Subcutaneous abdominal adipose tissue (tissue), 5 donors: ENCODE data around the gene ELL.

ENCODE experiments used
- H3K27ac ChIP-seq: one replicate; pipeline ENCODE4 v1.7.0; 2013; ENCODE audit warnings: low read depth, mild to moderate bottlenecking, inconsistent platforms, low read length, moderate library complexity
- H3K27me3 ChIP-seq, 5 donors: one replicate each; pipeline ENCODE4 v1.7.0; 2013; ENCODE audit warnings: low read length in 5 of 5, inconsistent platforms in 1 of 5; ENCODE audit not compliant: control insufficient read depth in 5 of 5, insufficient read depth in 4 of 5
- H3K36me3 ChIP-seq, 5 donors: one replicate each; pipeline ENCODE4 v1.7.0; 2013; ENCODE audit warnings: low read length in 5 of 5; ENCODE audit not compliant: control insufficient read depth in 5 of 5, insufficient read depth in 5 of 5
- H3K4me1 ChIP-seq, 5 donors: one replicate each; pipeline ENCODE4 v1.7.0; 2013; ENCODE audit warnings: low read length in 5 of 5, mild to moderate bottlenecking in 3 of 5, moderate library complexity in 1 of 5; ENCODE audit not compliant: control insufficient read depth in 5 of 5, insufficient read depth in 5 of 5
- H3K4me3 ChIP-seq, 5 donors: one replicate each; pipeline ENCODE4 v1.7.0; 2013; ENCODE audit warnings: low read length in 5 of 5, low read depth in 1 of 5
- H3K9ac ChIP-seq, 5 donors: one replicate each; pipeline ENCODE4 v1.7.0; 2013; ENCODE audit warnings: low read length in 5 of 5, mild to moderate bottlenecking in 4 of 5, moderate library complexity in 3 of 5
- H3K9me3 ChIP-seq, 5 donors: one replicate each; pipeline ENCODE4 v1.7.0; 2013; ENCODE audit warnings: low read length in 5 of 5; ENCODE audit not compliant: control insufficient read depth in 5 of 5
- donor health status: healthy.
- donor health status: healthy.
- donor health status: healthy.
- donor health status: healthy.
- donor health status: healthy.

Gene ELL

GRCh38 chr19:18491995-18492953 is 29.6 kb downstream of the ELL start:
- Histone ChIP-seq H3K36me3 (no peaks in the 10 kb centered on the region), H3K27ac (no peak overlapping the region), H3K9me3 (no peaks in the 10 kb centered on the region), H3K4me3 (no peak overlapping the region), H3K27me3 (no peaks in the 10 kb centered on the region), H3K9ac (no peak overlapping the region), H3K4me1 (peaks cover 0 to 71% (median 44%) of the 10 kb centered on the region in 5 donors)

DNA sequence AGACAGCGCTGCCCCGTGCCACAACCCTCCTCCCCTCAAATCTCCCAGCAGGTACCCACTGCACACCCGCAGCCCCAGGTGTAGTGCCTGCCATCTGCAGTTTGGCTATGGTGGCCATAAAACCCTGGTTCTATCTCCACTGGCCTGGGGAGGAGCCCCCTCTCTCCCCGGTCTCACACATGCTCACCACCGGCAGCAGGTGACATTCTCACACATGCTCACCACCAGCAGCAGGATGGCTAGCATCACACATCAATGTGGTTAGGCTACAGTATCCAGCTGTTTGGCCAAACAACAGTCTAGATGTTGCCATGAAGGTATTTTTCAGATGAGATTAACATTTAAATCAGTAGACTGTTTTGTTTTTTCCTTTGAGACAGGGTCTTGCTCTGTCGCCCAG is 31.1 kb downstream of the ELL start:
- Histone ChIP-seq H3K9me3 (no peaks in the 10 kb centered on the region), H3K9ac (no peak overlapping the region), H3K4me1 (peaks cover 0 to 74% (median 50%) of the 10 kb centered on the region in 5 donors)

DNA sequence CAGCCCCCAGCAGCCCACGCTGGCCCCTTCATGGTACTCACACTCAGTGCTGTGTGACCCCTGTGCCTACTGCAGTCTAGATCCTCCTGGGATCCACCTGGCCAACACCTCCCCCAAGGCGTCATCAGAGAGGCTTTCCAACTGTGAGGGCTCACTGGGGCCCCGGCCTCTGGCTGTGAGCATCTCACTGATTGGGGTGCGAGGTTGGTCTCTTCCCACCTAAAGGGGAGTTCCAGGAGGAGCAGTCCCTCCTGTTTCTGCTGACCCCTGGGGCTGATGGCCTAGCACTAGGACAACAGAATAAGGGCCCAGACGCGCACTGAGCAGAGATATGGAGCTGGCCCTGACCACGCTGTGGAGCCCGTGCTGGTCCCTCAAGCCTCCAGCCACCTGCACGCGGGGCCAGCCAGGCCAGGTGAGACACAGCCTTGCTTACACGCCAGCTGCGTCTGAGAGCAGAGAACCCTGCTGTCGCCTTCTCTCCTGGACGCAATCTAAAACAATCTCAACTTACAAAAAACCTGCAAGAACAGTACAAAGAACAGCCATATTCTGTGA is 32.2 kb downstream of the ELL start:
- peaks cover 0 to 72% (median 46%) of the 10 kb centered on the region in 5 donors for H3K4me1 ChIP-seq
- no peak overlapping the region for H3K27ac ChIP-seq
- H3K9ac ChIP-seq = no peak overlapping the region
- H3K36me3 ChIP-seq = no peaks in the 10 kb centered on the region
- H3K9me3 ChIP-seq = no peaks in the 10 kb centered on the region
- H3K4me3 ChIP-seq = no peak overlapping the region
- H3K27me3 ChIP-seq = no peaks in the 10 kb centered on the region

More for the DNA sequence above, 31.1 kb downstream of the ELL start:
- H3K27me3 ChIP-seq = no peaks in the 10 kb centered on the region
- H3K27ac ChIP-seq = no peak overlapping the region
- no peak overlapping the region for H3K4me3 ChIP-seq
- no peaks in the 10 kb centered on the region for H3K36me3 ChIP-seq

DNA sequence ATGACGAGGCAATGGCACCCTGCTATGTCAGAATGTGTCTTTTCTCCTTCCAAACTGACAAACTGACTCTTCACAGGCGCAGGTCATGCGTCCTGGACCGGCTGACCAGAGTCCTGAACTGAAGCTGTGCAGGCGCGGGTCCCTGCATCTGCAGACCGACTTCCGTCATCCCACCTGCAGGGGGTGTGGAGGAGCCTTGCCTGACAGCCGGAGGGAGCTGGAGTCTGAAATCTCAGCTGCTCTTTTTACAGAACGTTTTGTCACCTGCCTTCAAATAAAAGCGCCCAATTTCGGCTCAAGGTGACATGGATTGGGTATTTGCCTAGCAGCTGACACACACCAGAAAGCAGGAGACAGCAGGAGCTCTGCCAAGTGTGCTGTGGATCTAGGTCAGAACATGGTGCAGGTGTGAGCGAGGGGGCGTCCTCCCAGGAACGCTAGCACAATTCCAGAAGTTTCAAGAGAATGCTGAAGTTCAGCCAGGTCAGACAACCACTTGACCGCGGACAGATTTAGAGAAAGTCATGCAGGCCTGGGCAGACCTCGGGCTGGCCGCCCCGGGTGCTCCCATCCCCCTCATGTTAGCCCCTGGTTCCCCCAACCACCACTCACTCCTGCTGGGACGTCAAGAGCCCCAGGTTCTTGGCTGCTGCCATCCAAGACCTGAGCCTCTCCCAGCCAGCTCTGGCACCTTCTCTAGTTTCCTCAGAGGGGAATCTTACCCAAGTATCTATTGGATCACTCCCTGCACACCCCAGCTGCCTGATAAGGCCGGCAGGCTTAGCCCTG is 32.8 kb downstream of the ELL start:
- peaks cover 0 to 66% (median 41%) of the 10 kb centered on the region in 5 donors for H3K4me1 ChIP-seq
- no peak overlapping the region for H3K9ac ChIP-seq
- no peaks in the 10 kb centered on the region for H3K27me3 ChIP-seq
- H3K27ac ChIP-seq = no peak overlapping the region
- H3K9me3 ChIP-seq = no peaks in the 10 kb centered on the region
- no peaks in the 10 kb centered on the region for H3K36me3 ChIP-seq
- H3K4me3 ChIP-seq = no peak overlapping the region

DNA sequence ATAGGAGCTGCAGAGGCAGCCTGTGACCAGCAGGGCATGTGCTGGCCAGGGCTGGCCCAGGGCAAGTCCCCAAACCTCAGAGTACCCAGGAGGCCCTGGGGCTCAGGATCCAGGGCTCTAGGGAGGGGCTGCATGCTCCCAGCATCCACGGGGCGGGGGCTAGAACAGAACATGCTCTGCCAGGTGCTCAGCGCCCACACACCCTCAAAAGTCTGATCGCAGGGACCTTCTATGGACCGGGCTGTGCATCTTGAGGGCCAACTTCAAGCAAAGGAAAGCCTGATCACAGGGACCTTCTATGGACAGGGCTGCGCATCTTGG is 33.5 kb downstream of the ELL start:
- Histone ChIP-seq H3K27me3 (no peaks in the 10 kb centered on the region), H3K27ac (no peak overlapping the region), H3K36me3 (no peaks in the 10 kb centered on the region), H3K4me1 (peaks cover 0 to 66% (median 41%) of the 10 kb centered on the region in 5 donors), H3K9ac (no peak overlapping the region), H3K4me3 (no peak overlapping the region), H3K9me3 (no peaks in the 10 kb centered on the region)

DNA sequence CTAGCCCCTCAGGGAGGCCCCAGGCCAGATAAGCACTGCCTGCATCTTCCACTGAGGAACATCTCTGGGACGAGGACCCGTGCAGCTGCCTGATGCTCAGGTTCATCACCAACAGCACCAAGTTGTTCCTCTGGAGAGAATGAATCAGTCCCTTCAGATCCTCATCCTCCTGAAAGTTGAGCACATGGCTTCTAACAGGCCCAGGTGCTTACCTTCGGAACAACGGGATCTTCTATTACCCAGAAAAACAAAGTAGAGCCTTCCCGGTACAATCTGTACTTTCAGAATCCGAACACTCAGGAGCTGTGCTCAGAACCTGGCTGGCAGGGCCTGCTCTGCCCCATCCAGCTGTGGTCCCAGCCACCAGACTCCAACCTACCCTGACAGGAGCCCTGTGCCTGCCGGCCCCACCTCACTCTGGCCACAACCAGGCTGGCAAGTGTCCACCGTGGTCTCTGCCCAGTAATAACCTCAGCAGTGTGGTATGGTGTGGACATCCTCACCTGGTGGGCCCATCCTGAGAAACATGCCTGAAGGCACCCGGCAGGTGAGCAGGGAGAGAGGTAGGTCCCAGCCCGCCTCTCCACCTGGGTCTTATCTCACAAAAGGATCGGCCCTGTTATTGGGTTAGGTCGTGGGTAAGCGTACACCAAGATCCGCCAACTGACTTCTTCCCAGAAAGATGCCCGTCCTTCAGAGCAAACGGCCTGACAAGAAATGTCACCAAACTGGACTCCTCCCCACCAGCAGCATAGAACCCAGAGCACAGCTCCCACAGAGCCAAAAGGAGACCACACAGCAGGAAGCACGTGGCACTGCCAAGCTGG is 34.1 kb downstream of the ELL start:
- H3K27me3 ChIP-seq = no peaks in the 10 kb centered on the region
- no peak overlapping the region for H3K4me3 ChIP-seq
- no peaks in the 10 kb centered on the region for H3K36me3 ChIP-seq
- peaks cover 0 to 66% (median 42%) of the 10 kb centered on the region in 5 donors for H3K4me1 ChIP-seq
- H3K9me3 ChIP-seq = no peaks in the 10 kb centered on the region
- H3K27ac ChIP-seq = no peak overlapping the region
- peak overlapping the region in 2 of 5 donors; percentile 5 to 40 for H3K9ac ChIP-seq

DNA sequence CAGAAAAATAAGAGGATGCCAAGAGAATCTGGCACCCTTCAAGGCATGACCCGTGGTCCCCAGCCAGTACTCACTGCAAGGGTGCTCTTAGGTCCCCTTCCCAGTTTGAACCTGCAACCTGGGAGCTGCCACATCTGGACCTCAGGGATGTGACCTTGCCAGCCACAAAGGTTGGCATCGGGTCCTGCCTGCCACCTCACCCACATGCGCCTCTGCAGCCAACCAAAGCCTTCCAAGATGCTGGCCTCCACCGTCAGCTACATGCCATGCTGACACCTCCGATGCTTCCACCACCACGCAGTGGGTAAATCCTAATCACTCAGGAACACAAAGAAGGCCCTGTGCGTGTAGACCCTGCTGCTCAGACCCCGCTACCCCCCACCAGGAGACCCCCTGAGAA is 35.1 kb downstream of the ELL start:
- Histone ChIP-seq H3K9me3 (no peaks in the 10 kb centered on the region), H3K27ac (no peak overlapping the region), H3K27me3 (no peaks in the 10 kb centered on the region), H3K36me3 (no peaks in the 10 kb centered on the region), H3K4me1 (peaks cover 0 to 62% (median 39%) of the 10 kb centered on the region in 5 donors), H3K4me3 (peak overlapping the region in 1 of 5 donors; percentile 34), H3K9ac (no peak overlapping the region)

DNA sequence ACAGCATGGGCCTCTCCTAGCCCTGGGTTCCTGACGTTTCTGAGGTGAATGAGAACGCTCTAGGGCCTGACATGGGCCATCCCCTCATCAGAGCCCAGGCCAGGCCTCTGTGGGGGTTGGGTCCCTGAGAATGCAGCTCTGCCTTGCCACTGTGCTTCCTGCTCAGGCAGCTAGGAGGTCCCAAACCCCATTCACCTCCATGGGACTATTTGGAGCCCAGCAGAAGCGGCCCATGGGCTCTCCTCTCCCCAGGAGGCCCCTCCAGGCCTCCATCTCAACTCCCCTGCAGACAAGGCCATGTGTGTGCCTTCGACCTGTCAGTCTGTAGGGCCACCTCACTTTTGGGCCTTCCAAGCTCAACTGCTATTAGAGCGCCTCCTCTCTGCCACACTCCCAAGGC is 36.9 kb downstream of the ELL start:
- peaks cover 5 to 77% (median 49%) of the 10 kb centered on the region in 5 donors for H3K4me1 ChIP-seq

GRCh38 chr19:18483119-18483890 is 38.6 kb downstream of the ELL start:
- no peak overlapping the region for H3K27ac ChIP-seq
- H3K36me3 ChIP-seq = no peaks in the 10 kb centered on the region
- H3K4me3 ChIP-seq = no peak overlapping the region
- H3K9me3 ChIP-seq = no peaks in the 10 kb centered on the region
- H3K4me1 ChIP-seq = peaks cover 12 to 80% (median 62%) of the 10 kb centered on the region in 5 donors
- H3K27me3 ChIP-seq = no peaks in the 10 kb centered on the region
- H3K9ac ChIP-seq = no peak overlapping the region

More for the DNA sequence above, 36.9 kb downstream of the ELL start:
- no peaks in the 10 kb centered on the region for H3K36me3 ChIP-seq
- H3K27me3 ChIP-seq = no peaks in the 10 kb centered on the region
- no peaks in the 10 kb centered on the region for H3K9me3 ChIP-seq
- no peak overlapping the region for H3K4me3 ChIP-seq
- no peak overlapping the region for H3K9ac ChIP-seq
- no peak overlapping the region for H3K27ac ChIP-seq
